GM12891 (cell line): ENCODE data around the gene ROCK2.

ENCODE experiments used
- POLR2AphosphoS5 ChIP-seq: IDR thresholded peaks from 2 replicates; pipeline ENCODE4 v1.6.1; 2011; ENCODE audit warnings: low read depth, low read length, control low read depth
- TAF1 ChIP-seq: IDR thresholded peaks from 2 replicates; pipeline ENCODE4 v1.6.1; 2011; ENCODE audit warnings: low read depth, low read length, control low read depth

DNA sequence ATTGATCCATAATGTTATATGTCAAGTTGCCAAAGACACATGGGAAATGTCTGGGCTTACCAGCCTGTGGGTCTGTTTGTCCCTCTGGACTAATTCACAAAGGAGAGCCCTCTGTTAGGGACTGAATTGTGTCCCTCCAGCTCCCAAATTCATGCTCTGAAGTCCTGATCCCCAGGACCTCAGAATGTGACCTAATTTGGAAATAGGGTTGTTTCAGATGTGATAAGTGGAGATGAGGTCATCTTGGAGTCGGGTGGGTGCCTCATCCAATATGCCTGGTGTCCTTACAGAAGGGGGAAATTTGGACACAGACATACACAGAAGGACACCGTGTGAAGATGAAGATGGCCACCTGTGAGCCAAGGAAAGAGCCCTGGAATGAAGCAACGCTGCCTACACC is 41.4 kb upstream of the ROCK2 start:
- no peak for TF ChIP-seq POLR2AphosphoS5
- no peak for TF ChIP-seq TAF1
